HEK293 (cell line): ENCODE measurements around the gene RDX.

Source experiments
- KLF10 ChIP-seq: fragments of 450-650 bp; IDR thresholded peaks from 2 replicates; pipeline ENCODE4 v1.5.1; 2018; ENCODE audit warnings: missing biosample characterization, mild to moderate bottlenecking, missing genetic modification characterization
- SETDB1 ChIP-seq: IDR thresholded peaks from one replicate; pipeline ENCODE4 v1.6.1; 2017; ENCODE audit warnings: mild to moderate bottlenecking, low read length, moderate library complexity, mixed read lengths; ENCODE audit not compliant: insufficient read length
- TRIM28 ChIP-seq: IDR thresholded peaks from 2 replicates; pipeline ENCODE4 v1.6.1; 2011; ENCODE audit warnings: low read length, control low read depth, borderline replicate concordance
- ZNF121 ChIP-seq: fragments of 450-650 bp; formaldehyde crosslinking; IDR thresholded peaks from 2 replicates; pipeline ENCODE4 v1.5.1; 2016; ENCODE audit warnings: missing biosample characterization, missing genetic modification characterization
- ZNF791 ChIP-seq: fragments of 450-650 bp; formaldehyde crosslinking; IDR thresholded peaks from 2 replicates; pipeline ENCODE4 v1.5.1; 2016; ENCODE audit warnings: missing biosample characterization, missing genetic modification characterization
- ZXDB ChIP-seq: fragments of 450-650 bp; formaldehyde crosslinking; IDR thresholded peaks from 2 replicates; pipeline ENCODE4 v1.5.1; 2016; ENCODE audit warnings: missing biosample characterization, missing genetic modification characterization
- TF ChIP-seq, protein P1 (sequence below): fragments of 450-650 bp; formaldehyde crosslinking; IDR thresholded peaks from 2 replicates; pipeline ENCODE4 v1.5.1; 2016; ENCODE audit warnings: missing biosample characterization, missing genetic modification characterization

GRCh38 chr11:110268441-110268840, 28.0 kb downstream of the RDX start:
- TF ChIP-seq, protein P1, sequence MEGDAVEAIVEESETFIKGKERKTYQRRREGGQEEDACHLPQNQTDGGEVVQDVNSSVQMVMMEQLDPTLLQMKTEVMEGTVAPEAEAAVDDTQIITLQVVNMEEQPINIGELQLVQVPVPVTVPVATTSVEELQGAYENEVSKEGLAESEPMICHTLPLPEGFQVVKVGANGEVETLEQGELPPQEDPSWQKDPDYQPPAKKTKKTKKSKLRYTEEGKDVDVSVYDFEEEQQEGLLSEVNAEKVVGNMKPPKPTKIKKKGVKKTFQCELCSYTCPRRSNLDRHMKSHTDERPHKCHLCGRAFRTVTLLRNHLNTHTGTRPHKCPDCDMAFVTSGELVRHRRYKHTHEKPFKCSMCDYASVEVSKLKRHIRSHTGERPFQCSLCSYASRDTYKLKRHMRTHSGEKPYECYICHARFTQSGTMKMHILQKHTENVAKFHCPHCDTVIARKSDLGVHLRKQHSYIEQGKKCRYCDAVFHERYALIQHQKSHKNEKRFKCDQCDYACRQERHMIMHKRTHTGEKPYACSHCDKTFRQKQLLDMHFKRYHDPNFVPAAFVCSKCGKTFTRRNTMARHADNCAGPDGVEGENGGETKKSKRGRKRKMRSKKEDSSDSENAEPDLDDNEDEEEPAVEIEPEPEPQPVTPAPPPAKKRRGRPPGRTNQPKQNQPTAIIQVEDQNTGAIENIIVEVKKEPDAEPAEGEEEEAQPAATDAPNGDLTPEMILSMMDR (tag by site-specific recombination), result no peak
- TF ChIP-seq ZXDB (tag by site-specific recombination), result no peak
- no peak for TF ChIP-seq SETDB1
- TF ChIP-seq TRIM28, result no peak
- no peak for TF ChIP-seq ZNF121 (tag by site-specific recombination)
- no peak for TF ChIP-seq KLF10
- TF ChIP-seq ZNF791 (tag by site-specific recombination), result no peak
